HG03571 (cell line): ENCODE results near the gene ALK.
"Not testable (repeated sequence)": the region's sequence is repeated elsewhere in the genome, so short reads cannot be mapped to it uniquely, and the experiment has no call there.

Experiments
- ATAC-seq: cut with Tn5 transposase; IDR thresholded peaks from one replicate; pipeline ENCODE4 v1.9.1; 2021; ENCODE audit not compliant: unreplicated experiment

Gene ALK

DNA sequence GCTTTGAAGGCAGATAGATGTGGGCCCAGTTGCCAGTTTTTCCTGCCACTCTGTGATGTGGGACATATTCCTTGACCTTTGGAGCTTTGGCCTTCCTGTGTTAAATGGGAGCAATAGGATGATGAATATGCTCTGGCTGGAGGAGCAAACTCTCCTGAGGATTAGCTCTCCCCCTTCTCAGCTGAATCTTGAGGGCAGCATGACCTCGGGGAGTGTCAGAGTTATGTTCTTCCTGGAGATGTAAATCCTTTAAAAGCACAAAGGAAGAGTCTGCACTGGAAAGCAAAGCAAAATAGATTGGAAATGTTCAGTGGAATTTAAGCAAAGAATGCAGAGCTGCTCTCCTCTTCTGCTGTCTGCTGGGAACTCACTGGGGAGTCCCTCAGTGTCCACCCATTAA is 160.1 kb downstream of the ALK start:
- ATAC-seq: no peak

GRCh38 chr2:29760008-29760407 is 161.4 kb downstream of the ALK start:
- no peak for ATAC-seq

- no peak for ATAC-seq
These were observed 162.0 kb downstream of the ALK start for GRCh38 chr2:29759360-29759759.

DNA sequence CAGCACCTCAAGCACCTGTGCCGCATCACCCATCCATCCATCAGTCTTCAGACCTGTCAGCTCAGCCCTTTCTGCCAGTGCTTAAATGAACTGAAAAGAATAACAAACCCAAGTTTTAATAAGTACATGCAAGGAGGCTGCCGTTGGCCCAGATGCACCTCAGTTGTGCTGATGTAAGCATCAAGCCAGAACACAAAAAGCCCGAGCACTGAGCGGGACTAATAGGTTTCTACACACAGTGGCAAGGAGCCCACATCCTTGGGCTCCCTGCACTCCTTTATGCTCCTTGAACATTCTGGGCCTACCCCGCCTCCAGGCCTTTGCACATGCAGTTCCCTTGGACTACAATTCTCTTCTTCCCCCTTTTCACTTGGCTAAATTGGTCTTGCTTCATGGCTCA is 165.6 kb downstream of the ALK start:
- ATAC-seq: no peak

DNA sequence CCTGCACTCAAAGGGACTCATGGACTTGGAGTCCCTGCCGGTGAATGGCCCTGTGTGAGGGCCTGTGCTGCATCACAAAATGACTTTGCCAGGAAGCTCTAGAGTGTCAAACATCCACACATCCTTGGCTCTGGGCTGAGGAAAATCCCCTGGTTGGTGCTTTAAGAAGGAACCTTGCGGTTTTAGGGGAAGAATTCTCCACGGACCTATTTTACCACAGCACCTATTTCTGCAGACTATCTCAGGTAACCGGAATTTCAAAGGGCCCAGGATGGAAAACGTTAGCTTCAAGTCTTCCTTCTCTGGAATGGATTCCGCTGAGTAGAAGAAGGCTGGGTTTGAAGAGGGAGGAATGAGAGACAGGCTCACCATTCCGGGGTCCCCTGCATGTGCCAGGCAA is 166.2 kb downstream of the ALK start:
- no peak for ATAC-seq

DNA sequence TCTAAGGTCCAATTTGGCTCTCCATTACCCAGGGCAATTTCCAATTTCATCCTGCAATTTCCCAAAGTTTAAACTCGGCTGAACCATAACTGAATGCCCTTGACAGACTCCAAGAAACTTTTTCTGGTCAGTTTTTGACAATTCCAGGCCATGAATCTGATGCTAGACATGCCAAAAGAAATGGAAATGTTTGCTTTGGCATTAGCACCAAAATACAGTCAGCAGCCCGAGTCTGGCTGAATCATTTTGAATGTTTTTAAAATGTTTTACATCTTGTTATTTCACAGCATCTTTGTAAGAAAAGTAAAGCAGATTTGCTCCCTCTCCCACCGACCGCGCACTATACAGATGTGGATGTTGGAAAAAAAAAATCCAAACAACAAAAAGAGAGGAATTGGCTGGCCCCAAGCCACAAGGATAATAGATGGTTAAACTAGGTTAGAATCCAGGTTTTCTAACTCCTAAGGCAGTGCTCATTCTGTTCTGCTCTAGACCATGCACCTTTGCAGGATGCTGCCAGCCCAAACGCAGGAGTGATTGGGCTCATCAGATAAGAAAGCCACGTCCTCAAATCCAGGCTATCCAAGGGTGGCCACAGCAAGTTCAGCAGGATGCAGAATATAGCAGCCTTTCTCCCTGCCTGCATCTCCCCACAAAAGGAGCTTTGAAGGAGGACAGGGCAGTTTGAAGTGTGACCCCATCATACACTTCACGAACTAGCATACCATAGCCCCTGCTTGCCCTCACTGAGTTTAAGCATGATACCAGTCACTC is 167.5 kb downstream of the ALK start:
- ATAC-seq: no peak

- ATAC-seq: peak; percentile 71
These were observed 170.0 kb downstream of the ALK start for GRCh38 chr2:29751390-29751789.

GRCh38 chr2:29750463-29750862 is 170.9 kb downstream of the ALK start:
- not testable (repeated sequence) for ATAC-seq

GRCh38 chr2:29749843-29750242 is 171.5 kb downstream of the ALK start:
- no peak for ATAC-seq

DNA sequence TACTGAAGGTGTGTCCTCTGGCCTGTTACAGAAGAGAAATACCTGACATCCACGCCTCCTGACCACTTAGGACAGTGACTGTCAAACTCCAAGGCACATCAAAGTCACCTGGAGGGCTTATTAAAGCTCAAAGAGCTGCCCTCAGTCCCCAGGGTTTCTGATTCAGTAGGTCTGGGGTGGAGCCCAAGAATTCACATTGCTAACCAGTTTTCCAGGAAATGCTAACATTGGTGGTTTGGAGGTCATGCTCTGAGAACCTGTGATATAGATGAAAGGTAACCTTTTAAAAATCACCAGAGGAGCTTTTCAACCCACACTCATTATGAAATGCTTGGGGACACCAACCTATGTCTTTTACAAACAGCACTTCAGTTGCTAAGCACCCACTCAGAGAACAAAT is 172.3 kb downstream of the ALK start:
- ATAC-seq: no peak

- peak; percentile 32 for ATAC-seq
These were observed 173.5 kb downstream of the ALK start for GRCh38 chr2:29747786-29748470.

GRCh38 chr2:29744976-29745375 is 176.4 kb downstream of the ALK start:
- ATAC-seq: peak; percentile 71

DNA sequence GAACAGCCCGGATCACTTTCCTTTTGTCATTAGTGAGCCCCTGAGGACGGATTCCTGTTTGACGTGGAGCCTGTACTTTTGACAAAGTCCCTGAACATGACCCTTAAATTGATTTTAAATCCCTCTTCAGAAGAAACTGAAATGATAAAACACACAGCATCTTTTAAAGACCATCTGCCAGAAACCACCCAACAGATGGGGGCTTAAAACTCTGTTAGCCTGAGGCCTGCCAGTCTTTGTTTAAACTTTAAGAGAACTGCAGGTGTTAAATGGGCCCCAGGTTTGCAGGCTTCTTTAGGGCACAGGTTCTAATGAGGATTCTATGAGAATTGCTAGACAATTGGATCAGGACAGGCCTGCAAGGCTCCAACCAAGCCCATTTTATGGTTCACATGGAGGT is 177.9 kb downstream of the ALK start:
- no peak for ATAC-seq

DNA sequence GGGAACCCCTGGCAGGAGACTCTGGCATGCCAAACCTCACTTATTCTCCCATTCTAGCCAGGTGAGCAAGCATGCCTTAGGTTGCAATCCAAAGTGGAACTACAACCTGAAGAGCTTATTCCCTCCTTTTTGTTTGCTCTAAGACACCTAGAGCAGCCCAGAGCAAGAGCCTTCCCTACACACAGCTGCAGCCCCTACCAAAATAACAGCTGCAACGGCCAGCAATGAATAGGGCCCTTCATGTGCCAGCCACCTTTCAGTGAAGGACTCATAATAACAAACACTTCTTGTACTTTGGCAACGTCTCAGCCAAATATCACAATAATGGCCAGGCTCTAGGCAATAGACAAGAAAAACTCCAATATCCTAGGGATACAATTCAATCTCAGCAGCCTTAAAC is 178.7 kb downstream of the ALK start:
- ATAC-seq: no peak

GRCh38 chr2:29741132-29741531 is 180.3 kb downstream of the ALK start:
- ATAC-seq: no peak

- ATAC-seq: no peak
These were observed 187.4 kb downstream of the ALK start for GRCh38 chr2:29733965-29734364.

GRCh38 chr2:29733213-29733612 is 188.2 kb downstream of the ALK start:
- ATAC-seq: no peak

DNA sequence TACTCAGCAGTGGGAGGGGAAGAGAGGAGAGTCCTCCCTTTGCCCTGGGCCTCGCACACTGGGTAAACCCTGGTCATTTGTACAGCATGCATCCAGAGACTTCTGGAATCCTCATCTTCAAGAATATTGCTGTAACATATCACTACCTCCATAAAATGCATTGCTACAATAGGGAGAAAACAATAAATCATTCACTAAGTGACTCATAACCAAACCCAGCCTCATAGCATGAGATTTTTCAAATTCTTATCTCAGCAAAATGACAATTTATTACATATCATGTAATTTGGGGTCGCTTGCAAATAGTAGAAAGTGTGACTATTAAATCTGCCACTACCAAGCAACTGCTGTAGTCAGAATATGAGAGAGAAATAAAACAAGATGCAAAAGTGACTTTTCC is 189.4 kb downstream of the ALK start:
- no peak for ATAC-seq

DNA sequence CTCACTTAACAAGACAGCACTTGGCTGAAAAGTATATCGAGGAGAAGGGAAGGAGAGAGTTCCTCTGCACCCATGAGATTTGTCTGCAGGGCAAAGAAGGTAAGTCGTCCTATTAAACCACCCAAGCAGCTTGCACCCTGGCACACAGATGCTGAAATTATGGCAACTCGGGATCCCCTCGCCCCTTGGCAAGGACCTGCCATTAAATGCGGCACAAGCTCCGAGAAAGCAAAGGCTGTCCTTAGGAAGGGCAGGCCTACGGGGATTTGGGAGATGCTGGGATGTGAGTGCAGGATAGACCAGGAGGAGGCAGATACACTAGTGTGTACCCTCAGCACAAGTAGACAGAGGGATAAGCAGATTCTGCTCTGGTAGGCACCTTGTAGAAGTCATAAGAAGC is 191.5 kb downstream of the ALK start:
- ATAC-seq: no peak

DNA sequence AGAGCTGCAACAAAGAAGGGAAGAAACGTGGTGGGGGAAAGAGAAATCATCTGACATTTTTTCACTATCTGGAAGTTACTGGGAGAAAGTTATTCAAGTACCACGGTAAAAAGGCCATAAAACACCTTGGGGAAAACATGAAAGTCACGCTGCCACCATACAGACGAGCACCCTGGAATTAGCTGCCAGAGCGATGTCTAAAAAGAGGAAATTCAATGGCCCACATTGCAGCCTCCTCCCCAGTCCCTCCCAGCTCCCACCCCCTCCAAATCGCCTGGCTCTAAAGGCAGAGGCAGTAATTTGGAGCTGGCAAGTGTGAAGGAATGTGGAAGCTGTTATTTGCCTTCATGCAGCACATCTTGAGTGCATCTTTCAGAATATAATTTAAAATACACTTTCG is 192.0 kb downstream of the ALK start:
- ATAC-seq: no peak

- ATAC-seq: no peak
These were observed 194.4 kb downstream of the ALK start for GRCh38 chr2:29726976-29727375.

GRCh38 chr2:29725610-29726009 is 195.8 kb downstream of the ALK start:
- ATAC-seq: no peak

- ATAC-seq: no peak
These were observed 197.1 kb downstream of the ALK start for GRCh38 chr2:29724282-29724681.
